ENCODE measurements around the gene ZSWIM9.
"Not testable (repeated sequence)": the region's sequence is repeated elsewhere in the genome, so short reads cannot be mapped to it uniquely, and the experiment has no call there.

ZSWIM9 gene

DNA sequence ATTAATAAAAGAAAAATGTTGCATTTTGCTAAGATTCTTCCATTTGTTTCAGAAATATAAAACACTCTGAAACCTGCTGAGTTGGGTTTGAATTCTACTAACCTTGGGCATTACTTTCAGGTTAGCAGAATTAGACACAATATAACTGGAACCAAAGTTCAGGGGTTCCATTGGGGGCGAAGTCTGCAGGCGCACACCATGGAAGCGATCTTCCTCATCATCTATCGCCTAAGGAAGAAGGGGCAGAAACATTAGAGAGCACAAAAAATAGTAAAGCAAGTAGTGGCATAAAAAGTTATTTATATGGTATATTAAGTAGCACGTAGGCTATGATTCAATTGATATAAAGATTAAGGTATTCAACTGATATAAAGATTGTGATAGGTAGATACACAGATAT, 51.1 kb downstream of the ZSWIM9 start:
- DNase-seq, result no peak

DNA sequence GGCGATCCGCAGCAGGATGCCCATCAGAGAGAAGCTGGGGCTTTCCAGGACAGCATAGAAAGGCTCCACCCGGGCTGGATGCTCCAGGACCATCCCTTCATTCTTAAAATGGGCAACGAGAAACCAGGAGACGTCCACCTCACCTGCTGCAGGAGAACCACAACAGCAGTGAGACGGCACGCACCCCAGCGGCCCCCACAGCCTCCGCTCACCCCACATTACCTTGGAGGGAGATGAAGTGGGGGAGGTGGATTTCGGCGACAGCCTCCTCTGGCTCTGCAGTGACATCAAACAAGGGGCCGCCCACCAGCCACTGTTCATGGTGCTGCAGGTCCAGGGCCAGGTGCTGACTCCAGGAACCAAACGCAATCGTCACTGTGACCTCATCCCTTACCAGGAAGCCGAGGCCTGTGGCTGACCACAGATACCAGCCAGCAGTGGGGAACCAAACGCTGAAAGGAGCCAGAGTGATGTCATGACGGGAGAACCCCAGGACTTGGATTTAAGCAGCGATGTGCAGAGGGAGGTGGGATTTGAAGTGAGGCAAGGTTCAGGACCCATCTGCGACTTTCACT, 60.2 kb downstream of the ZSWIM9 start:
- no peak for DNase-seq

DNA sequence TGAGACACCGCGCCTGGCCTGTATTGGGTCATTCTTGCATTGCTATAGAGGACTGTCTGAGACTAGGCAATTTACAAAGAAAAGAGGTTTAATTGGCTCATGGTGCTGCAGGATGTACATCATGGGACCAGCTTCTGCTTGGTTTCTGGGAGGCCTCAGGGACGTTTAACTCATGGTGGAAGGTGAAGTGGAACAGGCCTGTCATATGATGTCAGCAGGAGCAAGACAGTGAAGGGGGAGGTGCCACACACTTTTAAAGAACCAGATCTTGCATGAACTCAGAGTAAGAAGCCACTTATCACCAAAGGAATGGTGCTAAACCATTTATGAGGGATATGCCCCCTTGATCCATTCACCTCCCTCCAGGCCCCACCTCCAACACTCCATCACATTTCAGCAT, 66.6 kb downstream of the ZSWIM9 start:
- DNase-seq, result no peak

DNA sequence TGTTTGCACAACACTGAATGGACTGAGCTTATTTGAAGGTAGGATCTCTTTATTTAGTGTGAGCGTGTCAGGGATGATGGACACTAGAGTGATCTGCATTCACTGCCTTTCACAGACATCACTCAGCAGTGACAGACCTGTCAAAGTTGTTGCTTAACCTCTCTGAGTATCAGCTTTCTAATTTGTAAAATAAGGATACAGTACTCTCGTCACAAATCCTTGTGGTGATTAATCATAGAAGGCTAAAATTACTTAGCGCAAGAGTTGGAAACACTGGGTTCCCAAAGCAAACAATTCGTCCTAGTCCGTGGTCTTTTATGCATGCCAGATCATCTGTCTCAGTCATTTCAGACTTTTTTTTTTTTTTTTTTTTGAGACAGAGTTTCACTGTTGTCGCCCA, 68.6 kb downstream of the ZSWIM9 start:
- no peak for DNase-seq

DNA sequence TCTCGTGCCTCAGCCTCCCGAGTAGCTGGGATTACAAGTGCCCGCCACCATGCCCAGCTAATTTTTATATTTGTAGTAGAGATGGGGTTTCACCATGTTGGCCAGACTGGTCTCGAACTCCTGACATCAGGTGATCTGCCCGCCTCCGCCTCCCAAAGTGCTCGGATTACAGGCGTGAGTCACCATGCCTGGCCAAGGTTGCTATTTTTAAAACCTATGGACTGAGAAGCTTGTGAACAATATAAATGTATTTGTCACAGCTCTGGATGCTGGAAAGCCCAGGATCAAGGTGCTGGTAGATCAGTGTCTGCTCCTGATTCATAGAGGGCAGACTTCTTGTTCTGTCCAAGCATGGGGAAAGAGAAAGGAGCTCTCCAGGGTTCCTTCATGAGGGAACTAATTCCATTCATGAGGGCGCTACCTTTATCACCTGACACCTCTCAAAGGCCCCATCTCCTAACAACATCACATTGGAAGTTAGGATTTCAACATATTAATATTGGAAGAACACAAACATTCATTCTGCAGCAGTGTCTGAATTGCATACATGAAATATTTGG, 69.2 kb downstream of the ZSWIM9 start:
- no peak for DNase-seq

DNA sequence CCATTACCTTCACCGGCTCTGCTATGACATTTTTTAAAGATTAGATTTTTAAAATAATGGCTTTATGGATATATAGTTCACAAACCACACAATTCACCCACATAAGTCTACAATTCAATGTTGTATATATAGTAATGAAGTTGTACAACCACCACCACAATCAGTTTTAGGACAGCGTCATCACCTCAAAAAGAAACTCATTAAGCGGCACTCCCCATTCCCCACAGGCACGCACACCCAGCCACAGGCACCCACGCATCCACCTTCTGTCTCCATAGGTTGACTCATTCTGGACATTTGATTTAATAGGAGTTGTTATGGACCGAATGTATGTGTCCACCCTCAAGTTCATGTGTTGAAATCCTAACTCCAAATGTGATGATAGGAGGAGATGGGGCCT, 71.3 kb downstream of the ZSWIM9 start:
- DNase-seq, result not testable (repeated sequence)

DNA sequence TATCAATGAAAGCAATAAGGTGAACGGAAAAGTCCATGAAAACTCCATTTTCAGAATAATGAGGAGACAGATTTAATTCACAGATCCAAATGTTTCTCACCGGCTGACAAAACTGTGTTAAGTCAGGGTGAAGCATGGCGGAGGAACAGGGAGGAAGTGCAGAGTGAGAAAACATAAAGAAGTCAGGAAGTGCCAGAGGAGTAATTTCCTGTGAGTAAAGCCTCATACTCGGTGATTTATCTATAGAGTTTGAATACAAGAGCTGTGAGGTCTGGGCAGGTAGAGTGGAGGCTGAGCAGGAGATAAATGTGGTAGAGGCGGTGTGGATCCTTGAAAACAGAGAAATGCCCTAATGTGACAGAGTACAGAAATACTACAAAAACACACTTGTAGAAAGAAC, 73.8 kb downstream of the ZSWIM9 start:
- no peak for DNase-seq

DNA sequence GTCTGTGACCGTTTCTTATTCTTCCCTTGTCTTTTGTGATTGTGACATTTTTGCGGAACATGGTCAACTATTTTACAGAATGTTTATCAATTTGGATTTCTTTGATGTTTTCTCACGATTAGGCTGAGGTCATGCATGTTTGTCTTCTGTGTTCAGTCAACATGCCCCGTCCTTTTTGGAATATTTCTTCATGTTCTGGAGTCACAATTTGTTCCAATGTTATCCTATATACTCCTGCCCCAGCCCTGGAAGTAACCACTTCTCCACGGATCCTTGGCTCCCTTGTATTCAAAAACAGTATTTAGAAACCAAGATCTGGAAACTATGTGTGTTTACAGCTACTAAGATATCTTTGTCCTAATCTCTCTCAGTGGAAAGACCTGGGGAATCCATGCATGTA, 75.6 kb downstream of the ZSWIM9 start:
- no peak for DNase-seq

DNA sequence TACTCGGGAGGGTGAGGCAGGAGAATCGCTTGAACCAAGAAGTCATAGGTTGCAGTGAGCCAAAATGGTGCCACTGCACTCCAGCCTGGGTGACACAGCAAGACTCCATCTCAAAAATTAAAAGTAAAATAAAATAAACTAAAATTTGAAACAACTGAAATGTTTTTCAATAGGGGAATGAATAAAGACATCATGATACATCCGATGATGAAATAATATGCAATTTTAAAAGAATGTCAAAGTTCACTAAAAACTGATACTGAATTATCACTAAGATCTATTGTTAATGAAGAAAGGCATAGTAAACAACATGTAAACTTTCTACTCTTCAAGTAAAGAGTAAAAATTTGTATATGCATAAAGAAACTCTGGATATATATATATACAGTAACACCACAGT, 76.7 kb downstream of the ZSWIM9 start:
- no peak for DNase-seq
